ENCODE measurements around the gene NADK2. TPM values are rescaled to one million over a fixed set of nuclear protein-coding genes. Genes with fewer than 3 reads are reported as not detected.
"Not testable (repeated sequence)": the region's sequence is repeated elsewhere in the genome, so short reads cannot be mapped to it uniquely, and the experiment has no call there.

Gene NADK2
- total RNA-seq, 1 donor from 2014 or later = 20.7 TPM

- H3K4me3 ChIP-seq (ENCODE audit: insufficient read depth, low read depth, low read length) = no peak overlapping the region
- no peak overlapping the region for H3K9ac ChIP-seq (ENCODE audit: low read length)
- no peaks in the 10 kb centered on the region for H3K9me3 ChIP-seq (ENCODE audit: insufficient read depth, low read depth, low read length)
- no peaks in the 10 kb centered on the region for H3K4me1 Mint-ChIP-seq (ENCODE audit: low read depth, unreplicated experiment)
- no peaks in the 10 kb centered on the region for H3K4me1 ChIP-seq (ENCODE audit: insufficient read depth, low read length)
- H3K27ac Mint-ChIP-seq (ENCODE audit: unreplicated experiment) = no peak overlapping the region
- no peak overlapping the region for H3K4me3 Mint-ChIP-seq (ENCODE audit: unreplicated experiment)
- no peaks in the 10 kb centered on the region for H3K79me2 ChIP-seq (ENCODE audit: insufficient read depth, low read length)
- TF ChIP-seq CTCF (IDR thresholded peaks at IDR 0.05; ENCODE audit: insufficient read depth, low read depth, low read length) (no peak), EZH2 (IDR thresholded peaks at IDR 0.05; ENCODE audit: insufficient read depth, low read length) (no peak)
- H3K36me3 ChIP-seq (ENCODE audit: insufficient read depth, low read length) = peaks cover 20% of the 10 kb centered on the region
- no peaks in the 10 kb centered on the region for H3K27me3 Mint-ChIP-seq (ENCODE audit: low read depth, unreplicated experiment)
- H2AFZ ChIP-seq (ENCODE audit: low read depth, low read length) = no peak overlapping the region
- H3K4me2 ChIP-seq (ENCODE audit: low read length) = no peak overlapping the region
- DNase-seq (ENCODE audit: low read depth) (no peak), FAIRE-seq (no peak)
- H3K9me3 Mint-ChIP-seq (ENCODE audit: unreplicated experiment) = peaks cover 4% of the 10 kb centered on the region
- H4K20me1 ChIP-seq (ENCODE audit: insufficient read depth, low read length) = no peaks in the 10 kb centered on the region
- H3K36me3 Mint-ChIP-seq (ENCODE audit: low read depth, unreplicated experiment) = peaks cover 32% of the 10 kb centered on the region
- H3K27me3 ChIP-seq (ENCODE audit: insufficient read depth, low read length) = no peaks in the 10 kb centered on the region
- no peak overlapping the region for H3K27ac ChIP-seq (ENCODE audit: low read depth, low read length)
Observed at GRCh38 chr5:36193746-36194145, 48.0 kb downstream of the NADK2 start.

- H3K9me3 Mint-ChIP-seq (ENCODE audit: unreplicated experiment); H3K4me1 Mint-ChIP-seq (ENCODE audit: low read depth, unreplicated experiment); DNase-seq (ENCODE audit: low read depth); H3K4me1 ChIP-seq (ENCODE audit: insufficient read depth, low read length); H3K9ac ChIP-seq (ENCODE audit: low read length); H3K4me3 ChIP-seq (ENCODE audit: insufficient read depth, low read depth, low read length); H3K27me3 ChIP-seq (ENCODE audit: insufficient read depth, low read length); H3K9me3 ChIP-seq (ENCODE audit: insufficient read depth, low read depth, low read length); H2AFZ ChIP-seq (ENCODE audit: low read depth, low read length); H3K27ac Mint-ChIP-seq (ENCODE audit: unreplicated experiment); H3K4me2 ChIP-seq (ENCODE audit: low read length); FAIRE-seq; H3K79me2 ChIP-seq (ENCODE audit: insufficient read depth, low read length); H3K4me3 Mint-ChIP-seq (ENCODE audit: unreplicated experiment); H3K27me3 Mint-ChIP-seq (ENCODE audit: low read depth, unreplicated experiment); H3K27ac ChIP-seq (ENCODE audit: low read depth, low read length); H4K20me1 ChIP-seq (ENCODE audit: insufficient read depth, low read length): not testable (repeated sequence)
- H3K36me3 Mint-ChIP-seq (ENCODE audit: low read depth, unreplicated experiment) = peaks cover 26% of the 10 kb centered on the region
- H3K36me3 ChIP-seq (ENCODE audit: insufficient read depth, low read length) = peaks cover 12% of the 10 kb centered on the region
Observed at GRCh38 chr5:36184408-36184807, 57.3 kb downstream of the NADK2 start.

- H3K4me1 Mint-ChIP-seq (ENCODE audit: low read depth, unreplicated experiment) = no peaks in the 10 kb centered on the region
- FAIRE-seq = no peak
- H3K9me3 Mint-ChIP-seq (ENCODE audit: unreplicated experiment) = no peaks in the 10 kb centered on the region
- Histone ChIP-seq H4K20me1 (ENCODE audit: insufficient read depth, low read length) (no peaks in the 10 kb centered on the region), H2AFZ (ENCODE audit: low read depth, low read length) (no peak overlapping the region), H3K4me1 (ENCODE audit: insufficient read depth, low read length) (no peaks in the 10 kb centered on the region), H3K9ac (ENCODE audit: low read length) (no peak overlapping the region), H3K9me3 (ENCODE audit: insufficient read depth, low read depth, low read length) (no peaks in the 10 kb centered on the region), H3K36me3 (ENCODE audit: insufficient read depth, low read length) (peaks cover 26% of the 10 kb centered on the region), H3K27ac (ENCODE audit: low read depth, low read length) (no peak overlapping the region), H3K4me3 (ENCODE audit: insufficient read depth, low read depth, low read length) (no peak overlapping the region), H3K4me2 (ENCODE audit: low read length) (no peak overlapping the region), H3K79me2 (ENCODE audit: insufficient read depth, low read length) (no peaks in the 10 kb centered on the region), H3K27me3 (ENCODE audit: insufficient read depth, low read length) (no peaks in the 10 kb centered on the region)
- no peak overlapping the region for H3K4me3 Mint-ChIP-seq (ENCODE audit: unreplicated experiment)
- TF ChIP-seq CTCF (IDR thresholded peaks at IDR 0.05; ENCODE audit: insufficient read depth, low read depth, low read length) = no peak
- TF ChIP-seq EZH2 (IDR thresholded peaks at IDR 0.05; ENCODE audit: insufficient read depth, low read length) = no peak
- peaks cover 10% of the 10 kb centered on the region for H3K36me3 Mint-ChIP-seq (ENCODE audit: low read depth, unreplicated experiment)
- H3K27me3 Mint-ChIP-seq (ENCODE audit: low read depth, unreplicated experiment) = no peaks in the 10 kb centered on the region
- no peak for DNase-seq (ENCODE audit: low read depth)
- H3K27ac Mint-ChIP-seq (ENCODE audit: unreplicated experiment) = no peak overlapping the region
Observed at GRCh38 chr5:36181774-36182173, 60.0 kb downstream of the NADK2 start.

All from astrocyte (in vitro differentiated cells and primary cell).